GM19035 (cell line): ENCODE data around the gene CAMK1.

Source experiments
- ATAC-seq: cut with Tn5 transposase; IDR thresholded peaks from one replicate; pipeline ENCODE4 v1.9.1; 2021; ENCODE audit not compliant: unreplicated experiment

CAMK1 gene

DNA sequence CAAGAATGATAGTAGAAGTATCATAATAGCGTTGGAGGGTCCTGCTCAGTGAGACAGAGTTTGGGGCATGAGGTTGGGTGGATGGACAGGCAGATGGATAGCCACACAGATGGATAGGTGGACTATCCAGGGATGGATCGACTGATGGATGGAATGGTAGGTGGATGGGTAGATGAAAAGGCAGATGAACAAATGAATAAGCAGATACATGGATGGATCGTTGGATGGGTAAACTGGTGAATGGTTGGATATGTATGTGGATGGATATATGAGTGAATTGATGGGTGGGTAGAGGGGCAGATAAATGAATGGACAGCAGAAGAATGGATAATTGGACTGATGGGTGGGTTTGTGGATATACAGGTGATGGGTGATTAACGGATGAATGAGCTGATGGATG, 56.6 kb downstream of the CAMK1 start:
- no peak for ATAC-seq

DNA sequence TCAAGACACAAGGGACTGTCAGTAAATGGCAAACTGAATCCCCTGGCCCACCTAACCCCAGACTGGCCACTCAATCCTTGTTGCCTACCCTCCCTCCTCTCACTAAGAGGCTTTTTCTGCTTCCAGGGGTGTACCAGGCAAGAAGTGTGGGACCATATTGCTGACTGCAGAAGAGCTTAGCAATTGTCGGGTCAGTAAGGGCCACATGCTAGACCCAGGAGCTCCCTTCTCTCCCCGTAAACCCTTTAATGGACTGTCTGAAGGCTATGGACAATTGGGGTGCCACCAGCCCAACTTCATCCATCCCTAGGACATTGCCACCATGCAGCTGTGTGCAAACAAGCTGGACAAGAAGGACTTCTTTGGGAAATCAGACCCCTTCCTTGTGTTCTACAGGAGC, 57.3 kb downstream of the CAMK1 start:
- no peak for ATAC-seq

DNA sequence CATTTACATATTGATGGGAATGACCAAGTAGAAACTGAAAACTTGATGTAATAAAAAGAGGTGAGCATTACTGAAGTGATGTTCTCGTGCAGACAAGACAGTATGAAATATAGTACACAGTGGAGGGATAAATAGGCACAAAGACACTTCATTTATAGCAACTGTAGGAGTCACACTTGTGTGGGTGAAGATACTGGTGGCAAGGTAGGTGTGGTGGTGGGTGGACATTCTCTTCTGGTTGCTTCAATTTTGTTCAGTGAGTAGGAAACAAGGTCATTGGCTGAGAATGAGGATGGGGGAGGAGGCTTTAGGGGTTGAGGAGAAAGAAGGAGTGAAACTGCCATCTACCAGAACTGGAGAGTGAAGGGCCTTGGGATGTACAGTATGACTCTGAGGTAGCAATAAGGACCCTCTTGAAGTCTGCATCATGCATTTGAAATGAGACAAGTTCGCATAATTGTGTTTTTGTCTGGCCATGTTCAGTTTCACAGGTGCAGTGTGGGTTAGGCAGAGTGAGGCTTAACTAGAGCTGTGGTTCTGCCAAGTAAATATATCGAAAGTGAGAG, 59.5 kb downstream of the CAMK1 start:
- no peak for ATAC-seq
